ENCODE results near the gene DST. TPM values are rescaled to one million over a fixed set of nuclear protein-coding genes. Genes with fewer than 3 reads are reported as not detected.

The DST gene
- total and polyA plus RNA-seq, 2 of the 8 experiments (the other 6 are each of a cell fraction or from before 2014, with no cell fraction given) = 49.4 to 116 TPM

DNA sequence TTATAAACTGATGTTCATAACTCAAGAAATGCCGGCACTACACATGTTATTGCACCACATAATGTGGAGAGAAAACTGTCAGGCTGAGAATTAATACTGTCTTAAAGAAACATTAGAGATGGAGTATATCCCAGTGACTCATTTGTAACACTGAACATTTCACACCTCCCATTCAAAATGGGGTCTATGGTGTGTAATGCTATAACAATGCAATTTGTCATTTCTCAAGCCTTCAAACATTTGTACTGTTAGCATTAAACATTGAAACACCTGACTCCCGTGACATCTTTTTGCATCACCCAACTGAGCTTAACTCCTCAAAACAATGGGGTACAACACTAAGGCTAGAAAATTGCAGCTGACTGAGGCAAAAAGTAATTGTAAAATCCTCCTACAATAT, 151.7 kb downstream of the DST start:
- CTCF ChIA-PET (ENCODE audit: partially characterized antibody) = interaction anchor here (1.0 kb wide), 1 partner anchor 105 kb away, joined by 3 read pairs; no protein-coding TSS in a partner anchor
- no peak for TF ChIP-seq RNF2 (IDR thresholded peaks at IDR 0.05; ENCODE audit: borderline replicate concordance, low read depth, low read length, missing control alignments, poor library complexity, severe bottlenecking)
- no peak for TF ChIP-seq TAF7 (optimal IDR thresholded peaks at IDR 0.05; ENCODE audit: borderline replicate concordance, low read depth, low read length)
- TF ChIP-seq SIN3A (conservative IDR thresholded peaks at IDR 0.05 in 1 of 2, IDR thresholded peaks at IDR 0.05 in 1 of 2; ENCODE audit: low read depth in 1 of 2, low read length in 2 of 2) = no peak
- no peak for TF ChIP-seq CBX5 (IDR thresholded peaks at IDR 0.05; ENCODE audit: low read depth, low read length)
- TF ChIP-seq EZH2 (IDR thresholded peaks at IDR 0.05; ENCODE audit: low read depth, low read length, severe bottlenecking) = no peak
- no peak for TF ChIP-seq YY1 (IDR thresholded peaks at IDR 0.05; ENCODE audit: low read depth, low read length)
- TF ChIP-seq EGR1 (IDR thresholded peaks at IDR 0.05; ENCODE audit: borderline replicate concordance, low read depth, low read length) = no peak
- no peak for TF ChIP-seq SP1 (IDR thresholded peaks at IDR 0.05; ENCODE audit: low read depth, low read length)
- TF ChIP-seq MAFK (IDR thresholded peaks at IDR 0.05; ENCODE audit: low read depth, low read length) = no peak
- TF ChIP-seq CTBP2 (IDR thresholded peaks at IDR 0.05; ENCODE audit: borderline replicate concordance, insufficient read depth, insufficient read length, low read length) = no peak

More for the DNA sequence above, 151.7 kb downstream of the DST start:
- H2BK120ac ChIP-seq (replicated peaks; ENCODE audit: low read depth, low read length) = no peak overlapping the region
- no peak overlapping the region for H3K56ac ChIP-seq (replicated peaks; ENCODE audit: insufficient read length, low read depth, low read length)
- H2BK5ac ChIP-seq (ENCODE audit: low read depth, low read length) = no peak overlapping the region
- H3K23ac ChIP-seq (ENCODE audit: insufficient read length) = no peak overlapping the region
- H3K9me3 ChIP-seq (ENCODE audit: insufficient read depth in 2 of 2, low read depth in 1 of 2, low read length in 1 of 2) = no peaks in the 10 kb centered on the region
- no peaks in the 10 kb centered on the region for H3K23me2 ChIP-seq (ENCODE audit: low read depth, low read length)
- no peak overlapping the region for H3K14ac ChIP-seq (ENCODE audit: insufficient read length)
- H4K5ac ChIP-seq (ENCODE audit: insufficient read length, low read depth, low read length) = no peak overlapping the region
- no peak overlapping the region for H2BK20ac ChIP-seq (ENCODE audit: low read length)
- no peak overlapping the region for H3K4ac ChIP-seq (replicated peaks; ENCODE audit: insufficient read length, low read depth, low read length)
- no peak overlapping the region for H3K4me3 ChIP-seq (ENCODE audit: extremely low read depth in 1 of 4, insufficient read depth in 2 of 4, low read depth in 3 of 4, low read length in 4 of 4)
- no peak overlapping the region for H2AFZ ChIP-seq (ENCODE audit: low read length)
- H3K4me2 ChIP-seq (ENCODE audit: insufficient read depth in 1 of 2, low read depth in 2 of 2, low read length in 2 of 2) = no peak overlapping the region
- no peak overlapping the region for H2BK12ac ChIP-seq (ENCODE audit: low read depth, low read length)
- no peaks in the 10 kb centered on the region for H3K79me2 ChIP-seq (ENCODE audit: control insufficient read depth in 1 of 2, insufficient read depth in 2 of 2, low read length in 2 of 2)
- 85% methylated on average over 2 of the region's 2 CpGs; no CpG with 5 or more reads in 1 of the 2 experiments for WGBS, 2 experiments (ENCODE audit: extremely low coverage in 1 of 2, insufficient coverage in 1 of 2, insufficient read length in 1 of 2, insufficient replicate concordance in 2 of 2, low coverage in 1 of 2, low lambda C conversion rate in 2 of 2, missing lambda C conversion rate in 1 of 2)
- no peaks in the 10 kb centered on the region for H3K4me1 ChIP-seq (replicated peaks in 1 of 4; ENCODE audit: control insufficient read depth in 3 of 4, insufficient read depth in 4 of 4, low read length in 3 of 4)
- H2AK5ac ChIP-seq (ENCODE audit: low read depth, low read length) = no peak overlapping the region
- no peaks in the 10 kb centered on the region for H4K20me1 ChIP-seq (replicated peaks in 1 of 2; ENCODE audit: control insufficient read depth in 1 of 2, insufficient read depth in 2 of 2, low read length in 2 of 2)
- no peak overlapping the region for H4K91ac ChIP-seq (replicated peaks; ENCODE audit: insufficient read length, low read length)
- peaks cover 0 to 42% (median 13%) of the 10 kb centered on the region in 4 experiments; a peak in 5 of 8 replicates for H3K36me3 ChIP-seq (ENCODE audit: control insufficient read depth in 2 of 4, insufficient read depth in 4 of 4, low read length in 3 of 4)
- DNase-seq (ENCODE audit: low read depth in 1 of 2, low spot score in 2 of 2) = no peak
- no peaks in the 10 kb centered on the region for H3K79me1 ChIP-seq (ENCODE audit: low read depth, low read length)
- no peak overlapping the region for H3K9ac ChIP-seq (replicated peaks in 1 of 4; ENCODE audit: extremely low read depth in 1 of 4, low read depth in 3 of 4, low read length in 3 of 4)
- H2BK15ac ChIP-seq (ENCODE audit: low read length) = no peak overlapping the region
- H3K18ac ChIP-seq (ENCODE audit: extremely low read depth, low read length) = no peak overlapping the region
- no peak overlapping the region for H3K27ac ChIP-seq (ENCODE audit: low read depth, low read length)
- no peak for FAIRE-seq
- H3K27me3 ChIP-seq (replicated peaks in 1 of 4; ENCODE audit: control insufficient read depth in 3 of 4, extremely low read depth in 1 of 4, insufficient read depth in 3 of 4, low read length in 3 of 4) = no peaks in the 10 kb centered on the region
- no peak overlapping the region for H4K8ac ChIP-seq (ENCODE audit: extremely low read depth, insufficient read depth, low read length)
- POLR2A ChIA-PET (ENCODE audit: partially characterized antibody) = no interaction called here
